HL-60/S4 treated with phorbol 12-myristate 13-acetate at 8.2 ng/mL for 4 days and 3 days (cell line): ENCODE results near the gene PIK3AP1.
"Not testable (repeated sequence)": the region's sequence is repeated elsewhere in the genome, so short reads cannot be mapped to it uniquely, and the experiment has no call there.

Experiments
- in situ Hi-C: fragments of 300-500 bp; cut with MboI; formaldehyde crosslinking; loops from 2 replicates; pipeline ENCODE4 v1.15.0; 2022; ENCODE audit warnings: low sequenced_read_pairs

Gene PIK3AP1, protein sequence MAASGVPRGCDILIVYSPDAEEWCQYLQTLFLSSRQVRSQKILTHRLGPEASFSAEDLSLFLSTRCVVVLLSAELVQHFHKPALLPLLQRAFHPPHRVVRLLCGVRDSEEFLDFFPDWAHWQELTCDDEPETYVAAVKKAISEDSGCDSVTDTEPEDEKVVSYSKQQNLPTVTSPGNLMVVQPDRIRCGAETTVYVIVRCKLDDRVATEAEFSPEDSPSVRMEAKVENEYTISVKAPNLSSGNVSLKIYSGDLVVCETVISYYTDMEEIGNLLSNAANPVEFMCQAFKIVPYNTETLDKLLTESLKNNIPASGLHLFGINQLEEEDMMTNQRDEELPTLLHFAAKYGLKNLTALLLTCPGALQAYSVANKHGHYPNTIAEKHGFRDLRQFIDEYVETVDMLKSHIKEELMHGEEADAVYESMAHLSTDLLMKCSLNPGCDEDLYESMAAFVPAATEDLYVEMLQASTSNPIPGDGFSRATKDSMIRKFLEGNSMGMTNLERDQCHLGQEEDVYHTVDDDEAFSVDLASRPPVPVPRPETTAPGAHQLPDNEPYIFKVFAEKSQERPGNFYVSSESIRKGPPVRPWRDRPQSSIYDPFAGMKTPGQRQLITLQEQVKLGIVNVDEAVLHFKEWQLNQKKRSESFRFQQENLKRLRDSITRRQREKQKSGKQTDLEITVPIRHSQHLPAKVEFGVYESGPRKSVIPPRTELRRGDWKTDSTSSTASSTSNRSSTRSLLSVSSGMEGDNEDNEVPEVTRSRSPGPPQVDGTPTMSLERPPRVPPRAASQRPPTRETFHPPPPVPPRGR

DNA sequence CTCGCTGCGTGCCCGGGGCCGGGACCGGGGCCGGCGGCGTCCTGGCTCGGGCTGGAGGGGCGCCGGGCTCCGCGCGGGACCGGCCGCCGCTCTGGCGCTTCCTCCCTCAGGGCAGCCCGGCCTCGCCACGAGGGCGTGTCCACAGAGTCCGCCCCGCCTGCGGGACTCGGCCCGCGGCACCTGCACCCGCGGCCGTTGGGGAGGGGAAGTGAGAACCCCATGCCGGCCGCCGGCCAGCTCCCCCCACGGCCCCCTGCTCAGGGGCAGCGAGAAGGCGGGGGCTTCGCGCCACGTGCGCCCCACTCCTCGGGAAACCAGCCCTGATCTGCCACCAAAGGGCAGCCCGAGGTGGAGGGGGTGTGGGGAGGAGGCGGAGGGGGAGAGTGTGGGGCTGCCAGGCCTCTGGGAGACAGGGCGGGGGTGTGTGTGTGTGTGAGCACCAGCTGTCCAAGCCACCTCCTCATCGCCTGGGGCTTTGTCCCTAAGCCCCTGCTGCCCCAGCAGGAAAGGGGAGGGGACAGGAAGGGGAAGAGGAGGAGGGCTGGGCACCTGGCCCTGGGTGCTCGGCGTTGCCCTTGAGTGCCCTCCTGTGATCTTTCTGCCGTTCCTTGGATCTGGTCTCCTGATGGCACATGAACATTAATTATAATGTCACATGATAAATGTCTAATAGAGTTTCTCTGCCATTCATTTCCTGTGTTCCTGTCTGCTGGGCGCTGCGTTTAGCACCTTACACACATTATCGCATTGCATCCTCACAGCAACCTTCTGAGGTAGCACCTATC lies at the start of gene PIK3AP1:
PIK3AP1 (minus strand) TSS at position 93 of the 785 bp plus-strand sequence. CDS start 120 bp downstream, outside the sequence.
- in situ Hi-C loops: no loop called here

GRCh38 chr10:96768136-96768535 lies 47.8 kb upstream of the PIK3AP1 start:
- in situ Hi-C loops: no loop called here

DNA sequence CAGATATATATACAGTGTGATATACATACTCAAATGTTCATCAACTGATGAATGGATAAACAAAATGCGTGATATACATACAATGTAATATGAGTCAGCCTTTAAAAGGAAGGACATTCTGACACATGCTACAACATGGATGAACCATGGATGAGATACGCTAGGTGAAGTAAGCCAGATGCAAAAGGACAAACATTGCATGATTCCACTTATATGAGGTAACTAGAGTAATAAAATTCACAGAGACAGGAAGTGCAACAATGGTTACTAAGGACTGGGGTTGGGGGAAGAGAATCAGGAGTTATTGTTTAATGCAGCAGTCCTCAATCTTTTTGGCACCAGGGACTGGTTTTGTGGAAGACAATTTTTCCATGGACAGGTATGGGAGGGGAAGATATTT lies 47.3 kb upstream of the PIK3AP1 start:
- in situ Hi-C loops: no loop called here

- in situ Hi-C loops: no loop called here
These were observed 45.3 kb upstream of the PIK3AP1 start for GRCh38 chr10:96765406-96766240.

DNA sequence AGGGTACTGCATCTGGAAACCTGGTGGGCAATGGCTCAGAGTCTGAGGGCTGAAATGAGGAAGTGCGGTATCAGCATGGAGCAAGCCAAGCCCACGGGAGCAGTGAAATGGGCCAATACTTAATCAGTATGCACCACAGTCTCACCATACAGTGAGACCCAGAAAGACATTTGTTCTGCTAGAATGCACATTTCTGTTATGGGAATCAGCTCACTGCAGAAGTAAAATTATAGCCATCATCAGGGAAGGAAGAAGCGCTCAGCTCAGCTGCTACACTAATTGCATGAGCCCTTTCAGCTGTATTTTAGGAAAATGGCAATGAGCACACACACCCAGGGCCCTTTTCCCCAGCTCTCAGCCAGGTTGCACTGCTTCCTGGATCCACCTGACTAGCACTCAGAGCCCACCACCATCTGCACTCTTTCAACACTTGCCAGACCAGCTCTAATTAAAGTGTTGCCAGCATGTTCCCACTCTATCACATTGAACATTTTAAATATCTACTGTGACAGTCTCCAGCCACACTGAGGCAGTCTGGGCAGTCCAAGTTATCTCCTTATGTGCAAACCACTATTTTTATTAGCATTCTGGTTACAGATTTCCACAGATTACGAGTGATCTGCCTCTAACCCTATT lies 44.2 kb upstream of the PIK3AP1 start:
- in situ Hi-C loops: no loop called here

DNA sequence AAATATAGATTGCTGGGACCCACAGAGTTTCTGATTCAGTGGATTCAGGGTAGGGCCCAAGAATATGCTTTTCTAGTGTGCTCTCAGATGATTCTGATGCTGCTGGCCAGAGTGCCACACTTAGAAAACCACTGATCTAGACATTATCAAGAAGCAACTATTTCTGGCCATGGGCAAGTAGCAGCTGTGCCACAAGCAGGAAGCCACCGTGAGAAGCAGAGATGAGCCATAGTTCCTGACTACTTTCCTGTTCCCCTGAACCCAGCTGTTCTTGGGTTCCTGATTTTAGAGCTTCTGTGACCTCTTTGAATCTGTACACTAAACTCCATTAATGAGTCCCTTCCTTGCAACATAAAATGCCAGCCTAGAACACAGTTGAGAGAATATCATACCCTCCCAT lies 38.1 kb upstream of the PIK3AP1 start:
- in situ Hi-C loops: no loop called here

- in situ Hi-C loops: no loop called here
These were observed 36.0 kb upstream of the PIK3AP1 start for GRCh38 chr10:96756111-96756903.

GRCh38 chr10:96753956-96754355 lies 33.6 kb upstream of the PIK3AP1 start:
- in situ Hi-C loops: no loop called here

DNA sequence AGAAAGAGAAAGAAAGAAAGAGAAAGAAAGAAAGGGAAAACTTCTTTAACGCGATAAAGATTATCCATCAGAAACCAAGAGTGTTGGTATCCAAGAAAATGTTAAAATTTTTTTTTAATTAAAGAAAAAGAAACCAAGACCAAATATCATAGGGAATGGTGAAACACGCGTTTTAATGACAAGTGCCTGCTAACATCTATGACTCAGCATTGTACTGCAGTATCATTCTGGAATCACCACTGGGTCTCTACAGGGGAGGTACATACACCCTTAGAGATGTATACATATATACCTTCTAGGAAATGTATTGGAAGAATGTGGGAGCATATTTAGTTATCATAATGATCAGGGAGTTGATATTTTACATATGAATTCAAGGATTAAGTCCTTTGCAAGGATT lies 32.1 kb upstream of the PIK3AP1 start:
- in situ Hi-C loops: no loop called here

GRCh38 chr10:96750316-96750715 lies 30.0 kb upstream of the PIK3AP1 start:
- in situ Hi-C loops: not testable (repeated sequence)

DNA sequence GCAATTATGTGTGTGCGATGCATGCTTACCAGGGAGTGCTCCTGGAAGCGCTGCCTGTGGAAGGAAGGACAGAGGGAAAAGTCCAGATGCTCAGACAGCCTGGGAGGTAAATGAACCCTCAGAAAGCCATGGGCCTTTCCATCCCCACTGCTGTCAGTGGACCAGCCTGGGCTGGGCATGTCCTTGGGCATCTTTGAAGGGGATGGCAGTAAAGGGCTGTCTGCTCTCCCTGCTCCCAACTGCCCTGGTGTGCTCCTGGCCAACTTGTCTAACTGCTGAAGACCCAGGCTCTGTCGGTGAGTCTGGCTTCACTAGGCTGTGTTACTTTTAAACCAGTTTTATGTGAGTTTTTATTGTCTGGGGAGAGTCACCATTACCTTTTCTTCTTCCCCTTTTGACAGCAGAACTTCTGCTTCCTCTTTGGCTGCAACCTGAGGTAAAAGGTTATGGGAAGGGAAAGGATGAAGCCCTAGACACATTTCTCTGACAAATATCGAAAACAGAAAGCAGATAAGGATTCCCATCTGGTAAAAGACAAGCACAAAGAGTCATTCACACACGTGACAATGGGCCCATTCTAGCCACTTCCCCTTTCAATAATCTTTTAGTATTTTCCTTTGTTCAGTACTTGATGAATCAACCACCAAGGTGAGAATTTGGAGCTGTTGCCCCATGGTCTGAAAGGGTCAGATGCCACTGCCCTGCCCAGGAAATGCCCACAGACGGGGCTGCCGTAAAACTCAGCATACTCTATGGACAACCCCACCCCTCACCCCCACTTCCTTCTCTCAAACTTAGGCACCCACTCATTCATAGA lies 27.6 kb upstream of the PIK3AP1 start:
- in situ Hi-C loops: no loop called here

DNA sequence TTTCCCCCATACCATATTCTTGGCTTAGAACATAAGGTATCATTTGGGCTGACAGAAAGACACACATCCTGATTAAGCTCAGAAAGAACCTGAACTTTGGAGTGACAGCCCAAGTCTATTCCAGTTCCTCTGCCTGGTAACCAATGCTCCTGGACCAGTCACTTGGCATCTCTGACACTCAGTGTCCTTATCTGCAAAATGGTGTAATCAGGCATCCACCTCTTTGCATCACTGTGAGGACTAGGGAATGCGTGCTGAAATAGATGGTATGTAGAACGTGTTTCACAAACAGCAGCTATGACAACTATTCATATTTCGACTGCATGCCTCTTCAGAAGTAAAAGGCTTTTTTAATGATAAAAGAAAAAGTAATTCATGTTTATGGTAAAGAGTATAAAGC lies 26.2 kb upstream of the PIK3AP1 start:
- in situ Hi-C loops: no loop called here

- in situ Hi-C loops: no loop called here
These were observed 25.6 kb upstream of the PIK3AP1 start for GRCh38 chr10:96745950-96746349.

GRCh38 chr10:96743988-96744585 lies 23.8 kb upstream of the PIK3AP1 start:
- in situ Hi-C loops: no loop called here

- in situ Hi-C loops: not testable (repeated sequence)
These were observed 21.2 kb upstream of the PIK3AP1 start for GRCh38 chr10:96741557-96741956.

- in situ Hi-C loops: no loop called here
These were observed 20.4 kb upstream of the PIK3AP1 start for GRCh38 chr10:96740579-96741281.

- in situ Hi-C loops: no loop called here
These were observed 19.8 kb upstream of the PIK3AP1 start for GRCh38 chr10:96740141-96740540.
